Osteocyte (in vitro differentiated cells): ENCODE results near the gene PAX4. TPM values are rescaled to one million over a fixed set of nuclear protein-coding genes. Genes with fewer than 3 reads are reported as not detected.

Source experiments
- DNase-seq: peaks from one replicate; pipeline ENCODE4 v3.0.0; 2021; ENCODE audit warnings: mixed read lengths; ENCODE audit not compliant: unreplicated experiment; ENCODE audit errors: extremely low spot score
- H3K27ac Mint-ChIP-seq: one replicate; pipeline ENCODE4 v1.8.0; 2021; ENCODE audit warnings: mild to moderate bottlenecking, mixed read lengths; ENCODE audit not compliant: unreplicated experiment
- H3K27me3 Mint-ChIP-seq: one replicate; pipeline ENCODE4 v1.8.0; 2021; ENCODE audit warnings: mixed read lengths; ENCODE audit not compliant: unreplicated experiment
- H3K36me3 Mint-ChIP-seq: one replicate; pipeline ENCODE4 v1.8.0; 2021; ENCODE audit warnings: mixed read lengths; ENCODE audit not compliant: unreplicated experiment
- H3K4me1 Mint-ChIP-seq: one replicate; pipeline ENCODE4 v1.8.0; 2021; ENCODE audit warnings: mixed read lengths; ENCODE audit not compliant: unreplicated experiment
- H3K4me3 Mint-ChIP-seq: one replicate; pipeline ENCODE4 v1.8.0; 2021; ENCODE audit warnings: mild to moderate bottlenecking, moderate library complexity, mixed read lengths; ENCODE audit not compliant: unreplicated experiment
- H3K9me3 Mint-ChIP-seq: one replicate; pipeline ENCODE4 v1.8.0; 2021; ENCODE audit warnings: mixed read lengths; ENCODE audit not compliant: unreplicated experiment
- CTCF ChIP-seq: fragments of 200-600 bp; sonication (generic); IDR thresholded peaks from 2 replicates; pipeline ENCODE4 v1.5.0; 2021; ENCODE audit warnings: antibody characterized with exemption, mild to moderate bottlenecking, moderate library complexity
- total RNA-seq: library from RNA; stranded (reverse); gene quantifications from 2 replicates; pipeline ENCODE4 v1.2.1, GENCODE V29; 2021

Gene PAX4
- total RNA-seq, 1 donor from 2014 or later = not detected

GRCh38 chr7:127592550-127592949 lies 25.4 kb downstream of the PAX4 start:
- Mint-ChIP-seq H3K4me3 (no peak overlapping the region), H3K4me1 (peaks cover 11% of the 10 kb centered on the region), H3K27me3 (peaks cover 3% of the 10 kb centered on the region), H3K27ac (no peak overlapping the region), H3K9me3 (no peaks in the 10 kb centered on the region), H3K36me3 (peaks cover 17% of the 10 kb centered on the region)
- no peak for TF ChIP-seq CTCF
- DNase-seq = no peak

- Mint-ChIP-seq H3K27ac (no peak overlapping the region), H3K4me3 (no peak overlapping the region)
Observed at GRCh38 chr7:127591591-127591990, 26.4 kb downstream of the PAX4 start.

GRCh38 chr7:127591189-127591588 lies 26.8 kb downstream of the PAX4 start:
- Mint-ChIP-seq H3K27ac (no peak overlapping the region), H3K27me3 (peaks cover 3% of the 10 kb centered on the region), H3K4me3 (no peak overlapping the region), H3K4me1 (peaks cover 16% of the 10 kb centered on the region), H3K9me3 (peaks cover 4% of the 10 kb centered on the region), H3K36me3 (peaks cover 17% of the 10 kb centered on the region)
- no peak for DNase-seq
- no peak for TF ChIP-seq CTCF

More at GRCh38 chr7:127591591-127591990, 26.4 kb downstream of the PAX4 start:
- H3K9me3 Mint-ChIP-seq = no peaks in the 10 kb centered on the region
- H3K27me3 Mint-ChIP-seq = peaks cover 3% of the 10 kb centered on the region
- peaks cover 17% of the 10 kb centered on the region for H3K36me3 Mint-ChIP-seq
- no peak for TF ChIP-seq CTCF
- DNase-seq = no peak
- H3K4me1 Mint-ChIP-seq = peaks cover 16% of the 10 kb centered on the region

- H3K4me3 Mint-ChIP-seq = peak overlapping the region; percentile 98
- peaks cover 17% of the 10 kb centered on the region for H3K36me3 Mint-ChIP-seq
- no peak for DNase-seq
- H3K9me3 Mint-ChIP-seq = peaks cover 6% of the 10 kb centered on the region
- TF ChIP-seq CTCF = no peak
- peak overlapping the region; percentile 57 for H3K27ac Mint-ChIP-seq
- peaks cover 22% of the 10 kb centered on the region for H3K4me1 Mint-ChIP-seq
- H3K27me3 Mint-ChIP-seq = no peaks in the 10 kb centered on the region
Observed at GRCh38 chr7:127589896-127590295, 28.0 kb downstream of the PAX4 start.

GRCh38 chr7:127588697-127589482 lies 29.1 kb downstream of the PAX4 start:
- peaks cover 17% of the 10 kb centered on the region for H3K36me3 Mint-ChIP-seq
- H3K9me3 Mint-ChIP-seq = peaks cover 6% of the 10 kb centered on the region
- H3K27me3 Mint-ChIP-seq = no peaks in the 10 kb centered on the region
- H3K4me1 Mint-ChIP-seq = peaks cover 32% of the 10 kb centered on the region
- TF ChIP-seq CTCF = peak; percentile 67
- no peak for DNase-seq
- peak overlapping the region; percentile 98 for H3K4me3 Mint-ChIP-seq
- peak overlapping the region; percentile 92 for H3K27ac Mint-ChIP-seq
